Fibroblast of lung (primary cell): Measurements from ENCODE around the gene DCAF5.

Source experiments
- CTCF ChIP-seq, 2 donors: IDR thresholded peaks in 1 of 2; conservative IDR thresholded peaks in 1 of 2; 1 replicate in 1 of 2; 2 replicates in 1 of 2; pipeline ENCODE4 v1.5.1; 2011 to 2012; ENCODE audit warnings: low read length in 2 of 2, control low read depth in 1 of 2, inconsistent platforms in 1 of 2, low read depth in 1 of 2, mild to moderate bottlenecking in 1 of 2
- EZH2 ChIP-seq: IDR thresholded peaks from 2 replicates; pipeline ENCODE4 v1.5.1; 2012; ENCODE audit warnings: low read length, control low read depth, mild to moderate bottlenecking; ENCODE audit errors: missing control alignments

GRCh38 chr14:69088586-69088985 lies 64.3 kb downstream of the DCAF5 start:
- TF ChIP-seq CTCF (conservative IDR thresholded peaks at IDR 0.05 in 1 of 2, IDR thresholded peaks at IDR 0.05 in 1 of 2; ENCODE audit: low read depth in 1 of 2, low read length in 2 of 2) (no peak), EZH2 (no peak)
